ENCODE measurements around the gene UBR4. TPM values are rescaled to one million over a fixed set of nuclear protein-coding genes. Genes with fewer than 3 reads are reported as not detected.

Gene UBR4
- total and polyA plus RNA-seq, 10 of the 15 experiments (the other 5 are each of a cell fraction or from before 2014, with no cell fraction given), result 34.2 to 124 (median 56.2) TPM

DNA sequence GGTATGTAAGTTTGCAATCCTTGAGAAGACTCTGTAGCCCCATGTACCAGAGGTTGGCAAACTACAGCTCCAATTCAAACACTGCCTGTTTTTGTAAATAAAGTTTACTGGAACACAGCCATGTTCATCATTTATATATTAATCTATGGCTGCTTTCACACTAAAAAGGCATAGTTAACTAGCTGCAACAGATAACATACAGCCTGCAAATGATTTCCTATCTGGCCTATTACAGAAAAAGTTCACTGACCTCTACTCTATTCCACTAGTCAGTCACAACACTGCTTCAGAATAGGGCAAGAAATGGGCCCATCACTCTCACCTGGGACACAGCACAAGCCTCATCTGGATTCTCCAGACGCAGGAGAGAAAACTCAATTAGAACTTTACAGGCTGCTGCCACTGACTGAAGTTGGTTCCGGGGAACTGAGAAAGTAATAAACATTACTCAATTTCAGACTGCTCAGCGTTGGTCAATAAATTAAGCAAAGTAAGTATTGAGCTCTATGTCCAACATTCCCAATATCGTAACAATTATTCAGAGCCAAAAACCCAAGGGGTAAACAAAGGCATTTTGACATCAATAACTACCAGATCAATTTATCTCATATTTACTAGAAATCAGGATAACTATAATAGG lies 10.6 kb downstream of the UBR4 start:
- H3K27ac ChIP-seq (ENCODE audit: control insufficient read depth, insufficient read depth), result no peak overlapping the region
- ChIA-PET SMC1A (ENCODE audit: uncharacterized antibody, unreplicated experiment) (interaction anchor here (0.9 to 4.1 kb wide), 6 partner anchors 9 to 35 kb away, joined by 3 to 10 read pairs (median 3); no protein-coding TSS in a partner anchor), POLR2A (interaction anchor here (0.5 to 1.8 kb wide), 6 partner anchors 10 to 648 kb away, joined by 3 to 7 read pairs (median 3); no protein-coding TSS in a partner anchor), CTCF (interaction anchor here (1.0 to 1.4 kb wide), 4 partner anchors 13 to 455 kb away, joined by 3 to 5 read pairs (median 4); no protein-coding TSS in a partner anchor), RAD21 (ENCODE audit: unreplicated experiment) (no interaction called here)
- H3K4me3 ChIP-seq, result no peak overlapping the region
- H2AFZ ChIP-seq (ENCODE audit: control insufficient read depth, low read depth, low read length), result no peak overlapping the region
- no peak overlapping the region for H3K4me2 ChIP-seq (ENCODE audit: control insufficient read depth, insufficient read depth)
- H3K36me3 ChIP-seq (ENCODE audit: control insufficient read depth in 2 of 2, insufficient read depth in 2 of 2, low read length in 1 of 2), result peaks cover 11 to 32% of the 10 kb centered on the region in 2 experiments
- no peaks in the 10 kb centered on the region for H3K27me3 ChIP-seq (replicated peaks in 1 of 2; ENCODE audit: control insufficient read depth in 2 of 2, insufficient read depth in 2 of 2, low read length in 1 of 2)
- in situ Hi-C loops (cut with MboI) (loop anchor here (25.0 kb wide), 1 partner anchor 1563 kb away; no protein-coding TSS in a partner anchor), intact Hi-C loops (cut with micrococcal nuclease; ENCODE audit: unreplicated experiment) (no loop called here)
- H3K9me3 ChIP-seq (replicated peaks; ENCODE audit: control insufficient read depth, insufficient read depth, low read length), result no peaks in the 10 kb centered on the region
- no peak for ATAC-seq
- no peak for DNase-seq (ENCODE audit: low read depth, low spot score)
- no peaks in the 10 kb centered on the region; the same call in 1 of the 2 replicates for H3K4me1 ChIP-seq (ENCODE audit: control insufficient read depth, insufficient read depth, low read length)
- H3K9ac ChIP-seq (ENCODE audit: control insufficient read depth, insufficient read depth, low read length), result no peak overlapping the region
- H4K20me1 ChIP-seq (ENCODE audit: control insufficient read depth, insufficient read depth), result peaks cover 2% of the 10 kb centered on the region; the same call in 1 of the 2 replicates
- BruUV-seq (replicated peaks), result no TSS peak
- TF ChIP-seq IKZF2 (IDR thresholded peaks at IDR 0.05) (no peak), SIX5 (IDR thresholded peaks at IDR 0.05; ENCODE audit: low read depth, low read length, severe bottlenecking) (no peak)
- 91% methylated on average over 4 of the region's 4 CpGs for WGBS (ENCODE audit: insufficient coverage, insufficient replicate concordance, low lambda C conversion rate, missing lambda C conversion rate)
- H3K79me2 ChIP-seq (ENCODE audit: control insufficient read depth, insufficient read depth, low read length), result peaks cover 33% of the 10 kb centered on the region
- FAIRE-seq, result no peak

DNA sequence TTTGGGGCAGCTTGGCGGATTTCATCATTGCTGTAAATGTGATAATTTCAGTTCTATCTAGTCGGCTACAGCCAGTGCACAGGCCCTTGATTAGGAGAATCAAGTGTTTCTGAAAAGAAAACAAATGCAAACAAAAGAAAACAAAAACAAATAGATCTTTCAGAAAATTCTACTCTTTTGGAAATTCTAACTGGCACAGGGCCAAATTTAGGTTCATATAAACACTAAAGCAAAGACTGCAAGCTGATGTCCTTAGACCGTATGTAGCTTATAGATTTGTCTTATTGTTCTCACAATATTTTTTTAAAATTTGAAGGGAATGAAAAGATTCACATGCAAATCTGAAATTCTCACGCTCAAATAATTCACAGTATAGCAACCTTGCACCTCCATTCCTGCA lies 11.2 kb downstream of the UBR4 start:
- in situ Hi-C loops (cut with MboI), result loop anchor here (25.0 kb wide), 1 partner anchor 1563 kb away; no protein-coding TSS in a partner anchor
- H3K36me3 ChIP-seq (ENCODE audit: control insufficient read depth in 2 of 2, insufficient read depth in 2 of 2, low read length in 1 of 2), result peaks cover 11 to 32% of the 10 kb centered on the region in 2 experiments
- no peaks in the 10 kb centered on the region for H3K9me3 ChIP-seq (replicated peaks; ENCODE audit: control insufficient read depth, insufficient read depth, low read length)
- H4K20me1 ChIP-seq (ENCODE audit: control insufficient read depth, insufficient read depth), result peaks cover 2% of the 10 kb centered on the region; the same call in 1 of the 2 replicates
- H3K27ac ChIP-seq (ENCODE audit: control insufficient read depth, insufficient read depth), result no peak overlapping the region
- no peaks in the 10 kb centered on the region for H3K27me3 ChIP-seq (replicated peaks in 1 of 2; ENCODE audit: control insufficient read depth in 2 of 2, insufficient read depth in 2 of 2, low read length in 1 of 2)
- WGBS (ENCODE audit: insufficient coverage, insufficient replicate concordance, low lambda C conversion rate, missing lambda C conversion rate), result 99% methylated on average over 4 of the region's 4 CpGs
- no peaks in the 10 kb centered on the region; the same call in 1 of the 2 replicates for H3K4me1 ChIP-seq (ENCODE audit: control insufficient read depth, insufficient read depth, low read length)
- intact Hi-C loops (cut with micrococcal nuclease; ENCODE audit: unreplicated experiment), result no loop called here
- BruUV-seq (replicated peaks), result no TSS peak
- H3K4me3 ChIP-seq, result no peak overlapping the region
- H3K4me2 ChIP-seq (ENCODE audit: control insufficient read depth, insufficient read depth), result no peak overlapping the region
- no peak for FAIRE-seq
- no peak overlapping the region for H2AFZ ChIP-seq (ENCODE audit: control insufficient read depth, low read depth, low read length)
- ChIA-PET SMC1A (ENCODE audit: uncharacterized antibody, unreplicated experiment) (interaction anchor here (1.1 to 4.1 kb wide), 3 partner anchors 10 to 16 kb away, joined by 3 to 10 read pairs (median 9); no protein-coding TSS in a partner anchor), RAD21 (ENCODE audit: unreplicated experiment) (no interaction called here), POLR2A (interaction anchor here (0.6 kb wide), 1 partner anchor 148 kb away, joined by 3 read pairs; no protein-coding TSS in a partner anchor), CTCF (interaction anchor here (1.0 to 1.5 kb wide), 3 partner anchors 9 to 43 kb away, joined by 3 to 5 read pairs (median 4); no protein-coding TSS in a partner anchor)
- peaks cover 29% of the 10 kb centered on the region for H3K79me2 ChIP-seq (ENCODE audit: control insufficient read depth, insufficient read depth, low read length)
- no peak overlapping the region for H3K9ac ChIP-seq (ENCODE audit: control insufficient read depth, insufficient read depth, low read length)
- ATAC-seq, result no peak
- no peak for DNase-seq (ENCODE audit: low read depth, low spot score)
- TF ChIP-seq HSF1 (IDR thresholded peaks at IDR 0.05; ENCODE audit: low read depth, low read length) (no peak), MYB (IDR thresholded peaks at IDR 0.05; ENCODE audit: borderline replicate concordance, low read depth, low read length) (no peak), PKNOX1 (IDR thresholded peaks at IDR 0.05) (no peak), NRF1 (conservative IDR thresholded peaks at IDR 0.05; ENCODE audit: low read depth, low read length) (no peak), RCOR1 (conservative IDR thresholded peaks at IDR 0.05; ENCODE audit: low read depth, low read length) (no peak), BMI1 (IDR thresholded peaks at IDR 0.05; ENCODE audit: borderline replicate concordance) (no peak), FOXM1 (IDR thresholded peaks at IDR 0.05; ENCODE audit: low read depth, low read length) (no peak), NBN (IDR thresholded peaks at IDR 0.05) (no peak), TCF12 (IDR thresholded peaks at IDR 0.05; ENCODE audit: low read depth, low read length) (no peak), NR2C2 (IDR thresholded peaks at IDR 0.05; ENCODE audit: borderline replicate concordance, control insufficient read depth, insufficient read length, low read depth) (no peak), SIN3A (IDR thresholded peaks at IDR 0.05; ENCODE audit: low read depth, low read length) (no peak), CBX3 (IDR thresholded peaks at IDR 0.05; ENCODE audit: borderline replicate concordance, low read depth) (no peak)

Data from GM12878 (cell line).